Cardiac muscle cell (in vitro differentiated cells and primary cell): ENCODE data around the gene EIF1AY. TPM values are rescaled to one million over a fixed set of nuclear protein-coding genes. Genes with fewer than 3 reads are reported as not detected.
A peak's percentile ranks its signal among the peaks of the same experiment; 100 is the strongest.

Experiments
- DNase-seq, 2 donors: peaks; one replicate each; pipeline versions ENCODE4 v3.0.0 to v3.0.0-alpha.2; 2010 to 2017; ENCODE audit warnings: low read depth in 1 of 2, low spot score in 1 of 2
- H3K27ac ChIP-seq: fragments of 200-600 bp; sonication (generic); 2 replicates; pipeline ENCODE4 v1.5.1; 2016
- H3K27me3 ChIP-seq: fragments of 200-600 bp; sonication (generic); 2 replicates; pipeline ENCODE4 v1.6.0; 2016; ENCODE audit warnings: control low read depth
- H3K36me3 ChIP-seq: fragments of 200-600 bp; sonication (generic); 2 replicates; pipeline ENCODE4 v1.5.1; 2016; ENCODE audit warnings: control low read depth
- H3K4me1 ChIP-seq: fragments of 200-600 bp; sonication (generic); 2 replicates; pipeline ENCODE4 v1.8.1; 2017; ENCODE audit warnings: low read depth, mild to moderate bottlenecking, mixed run types
- H3K4me3 ChIP-seq: fragments of 200-600 bp; sonication (generic); 2 replicates; pipeline ENCODE4 v1.5.1; 2016; ENCODE audit warnings: mild to moderate bottlenecking
- H3K9me3 ChIP-seq: fragments of 200-600 bp; sonication (generic); 2 replicates; pipeline ENCODE4 v1.5.1; 2017; ENCODE audit warnings: low read depth, mild to moderate bottlenecking, control low read depth
- CTCF ChIP-seq: IDR thresholded peaks from 2 replicates; pipeline ENCODE4 v1.5.1; 2012; ENCODE audit warnings: low read depth, mild to moderate bottlenecking, low read length
- polyA plus RNA-seq: library from polyadenylated mRNA; unstranded; fragments of >200 nt; fragmentation: Nextera tagmentation; extraction: Ambion mirVana; gene quantifications from 2 replicates; pipeline ENCODE4 v1.2.1, GENCODE V29; 2016
- total RNA-seq: library from RNA; depleted of rRNA; stranded (reverse); fragments of >200 nt; gene quantifications from 2 replicates; pipeline ENCODE4 v1.2.3, GENCODE V29; 2016

Gene EIF1AY
- total RNA-seq (not detected in 2 replicates), polyA plus RNA-seq (0.32 TPM in 1 of 2 replicates, not detected in the other)

GRCh38 chrY:20575531-20576121, at the start of gene EIF1AY:
Gene EIF1AY, plus strand, starts transcription at chrY:20575776. Its CDS starts 96 bp downstream, at chrY:20575872.
- no peaks in the 10 kb centered on the region for H3K36me3 ChIP-seq
- no peak within 1 kb of the TSS for H3K4me3 ChIP-seq
- no peaks in the 10 kb centered on the region for H3K27me3 ChIP-seq
- H3K4me1 ChIP-seq, result no peaks in the 10 kb centered on the region
- peak in 1 of 2 donors; percentile 96 for DNase-seq
- H3K9me3 ChIP-seq, result no peaks in the 10 kb centered on the region
- TF ChIP-seq CTCF, result no peak
- no peak within 1 kb of the TSS for H3K27ac ChIP-seq

GRCh38 chrY:20528435-20528834, 47.1 kb upstream of the EIF1AY start:
- no peaks in the 10 kb centered on the region for H3K27me3 ChIP-seq
- H3K27ac ChIP-seq, result no peak overlapping the region
- no peak for DNase-seq
- no peaks in the 10 kb centered on the region for H3K9me3 ChIP-seq
- no peaks in the 10 kb centered on the region for H3K36me3 ChIP-seq
- H3K4me3 ChIP-seq, result no peak overlapping the region
- H3K4me1 ChIP-seq, result no peaks in the 10 kb centered on the region
- no peak for TF ChIP-seq CTCF

- no peak for DNase-seq
- TF ChIP-seq CTCF, result no peak
- no peak overlapping the region for H3K4me3 ChIP-seq
- no peaks in the 10 kb centered on the region for H3K9me3 ChIP-seq
- H3K4me1 ChIP-seq, result no peaks in the 10 kb centered on the region
- H3K27me3 ChIP-seq, result no peaks in the 10 kb centered on the region
- no peak overlapping the region for H3K27ac ChIP-seq
- H3K36me3 ChIP-seq, result no peaks in the 10 kb centered on the region
Measured at GRCh38 chrY:20538186-20538585, 37.4 kb upstream of the EIF1AY start.

- Histone ChIP-seq H3K27me3 (no peaks in the 10 kb centered on the region), H3K4me3 (no peak overlapping the region), H3K9me3 (no peaks in the 10 kb centered on the region), H3K27ac (no peak overlapping the region), H3K36me3 (no peaks in the 10 kb centered on the region), H3K4me1 (no peaks in the 10 kb centered on the region)
- no peak for TF ChIP-seq CTCF
- DNase-seq, result no peak
Measured at GRCh38 chrY:20538933-20539332, 36.6 kb upstream of the EIF1AY start.

- no peak overlapping the region for H3K4me3 ChIP-seq
- TF ChIP-seq CTCF, result no peak
Measured at GRCh38 chrY:20544451-20544960, 31.1 kb upstream of the EIF1AY start.

More at GRCh38 chrY:20544451-20544960, 31.1 kb upstream of the EIF1AY start:
- no peak overlapping the region for H3K27ac ChIP-seq
- H3K27me3 ChIP-seq, result no peaks in the 10 kb centered on the region
- DNase-seq, result peak in 1 of 2 donors; percentile 36
- H3K4me1 ChIP-seq, result no peaks in the 10 kb centered on the region
- H3K36me3 ChIP-seq, result no peaks in the 10 kb centered on the region
- H3K9me3 ChIP-seq, result no peaks in the 10 kb centered on the region
